HG03103 (cell line): ENCODE data around the gene RAI14.

Experiments
- ATAC-seq: cut with Tn5 transposase; IDR thresholded peaks from one replicate; pipeline ENCODE4 v1.9.1; 2021; ENCODE audit warnings: low read depth; ENCODE audit not compliant: unreplicated experiment

RAI14 gene

GRCh38 chr5:34656001-34656699 is at the start of gene RAI14:
TSS of gene RAI14 (plus strand) at chr5:34656328. CDS start at chr5:34686920, 30,592 bp downstream.
- no peak for ATAC-seq

- ATAC-seq = no peak
Observed at GRCh38 chr5:34608368-34608767, 47.8 kb upstream of the RAI14 start.

GRCh38 chr5:34608859-34609648 is 47.1 kb upstream of the RAI14 start:
- ATAC-seq = no peak

- ATAC-seq = no peak
Observed at GRCh38 chr5:34609951-34610441, 46.1 kb upstream of the RAI14 start.

GRCh38 chr5:34610546-34610945 is 45.6 kb upstream of the RAI14 start:
- no peak for ATAC-seq

- ATAC-seq = no peak
Observed at GRCh38 chr5:34611464-34612415, 44.4 kb upstream of the RAI14 start.

GRCh38 chr5:34616651-34617050 is 39.5 kb upstream of the RAI14 start:
- no peak for ATAC-seq

GRCh38 chr5:34618371-34619065 is 37.6 kb upstream of the RAI14 start:
- no peak for ATAC-seq

- no peak for ATAC-seq
Observed at GRCh38 chr5:34620185-34620584, 35.9 kb upstream of the RAI14 start.

GRCh38 chr5:34621277-34622097 is 34.6 kb upstream of the RAI14 start:
- ATAC-seq = no peak

- ATAC-seq = no peak
Observed at GRCh38 chr5:34622098-34622400, 34.1 kb upstream of the RAI14 start.

GRCh38 chr5:34624691-34625090 is 31.4 kb upstream of the RAI14 start:
- ATAC-seq = no peak

- ATAC-seq = no peak
Observed at GRCh38 chr5:34625246-34625645, 30.9 kb upstream of the RAI14 start.

- no peak for ATAC-seq
Observed at GRCh38 chr5:34626036-34626435, 30.1 kb upstream of the RAI14 start.

- no peak for ATAC-seq
Observed at GRCh38 chr5:34626751-34627150, 29.4 kb upstream of the RAI14 start.

GRCh38 chr5:34627794-34628193 is 28.3 kb upstream of the RAI14 start:
- no peak for ATAC-seq

- no peak for ATAC-seq
Observed at GRCh38 chr5:34628373-34628772, 27.8 kb upstream of the RAI14 start.

- no peak for ATAC-seq
Observed at GRCh38 chr5:34630596-34630995, 25.5 kb upstream of the RAI14 start.

- ATAC-seq = no peak
Observed at GRCh38 chr5:34632807-34633422, 23.2 kb upstream of the RAI14 start.
